Activated naive CD8-positive, alpha-beta T cell treated with anti-CD3 and anti-CD28 coated beads, Interleukin-2, amount 10 ng/mL, durations not matched to agents 7 days and 5 days (primary cell): ENCODE results near the gene PARVB. TPM values are rescaled to one million over a fixed set of nuclear protein-coding genes. Genes with fewer than 3 reads are reported as not detected.

Experiments
- ATAC-seq: fragments of 150-1000 bp; cut with Tn5 transposase; one replicate; pipeline ENCODE4 v1.10.0; 2021; ENCODE audit warnings: low read depth, moderate library complexity
- POLR2A ChIA-PET: fragments of 350-600 bp; sonication (Branson Sonifier 250); formaldehyde crosslinking; loops from one replicate; lab custom pipeline; 2021; ENCODE audit warnings: antibody characterized with exemption; lab: Charles Lee
- DNase-seq: peaks from one replicate; pipeline ENCODE4 v3.0.0; 2021
- H3K27ac Mint-ChIP-seq: one replicate; pipeline ENCODE4 v1.8.0; 2022; ENCODE audit warnings: mild to moderate bottlenecking, mixed read lengths
- H3K27me3 Mint-ChIP-seq: one replicate; pipeline ENCODE4 v1.8.0; 2022; ENCODE audit warnings: mild to moderate bottlenecking, moderate library complexity, mixed read lengths
- H3K36me3 Mint-ChIP-seq: one replicate; pipeline ENCODE4 v1.8.0; 2021; ENCODE audit warnings: mild to moderate bottlenecking, mixed read lengths
- H3K4me1 Mint-ChIP-seq: one replicate; pipeline ENCODE4 v1.8.0; 2021; ENCODE audit warnings: mixed read lengths
- H3K4me3 Mint-ChIP-seq: one replicate; pipeline ENCODE4 v1.8.0; 2022; ENCODE audit warnings: mild to moderate bottlenecking, moderate library complexity, mixed read lengths
- H3K9me3 Mint-ChIP-seq: one replicate; pipeline ENCODE4 v1.8.0; 2021; ENCODE audit warnings: mixed read lengths
- total RNA-seq, 2 experiments: library from RNA; stranded (reverse); gene quantifications; one replicate each; pipeline ENCODE4 v1.2.3, GENCODE V29; 2021

Gene PARVB
- total RNA-seq, 2 experiments from 2014 or later = 39.6 to 40.7 TPM

DNA sequence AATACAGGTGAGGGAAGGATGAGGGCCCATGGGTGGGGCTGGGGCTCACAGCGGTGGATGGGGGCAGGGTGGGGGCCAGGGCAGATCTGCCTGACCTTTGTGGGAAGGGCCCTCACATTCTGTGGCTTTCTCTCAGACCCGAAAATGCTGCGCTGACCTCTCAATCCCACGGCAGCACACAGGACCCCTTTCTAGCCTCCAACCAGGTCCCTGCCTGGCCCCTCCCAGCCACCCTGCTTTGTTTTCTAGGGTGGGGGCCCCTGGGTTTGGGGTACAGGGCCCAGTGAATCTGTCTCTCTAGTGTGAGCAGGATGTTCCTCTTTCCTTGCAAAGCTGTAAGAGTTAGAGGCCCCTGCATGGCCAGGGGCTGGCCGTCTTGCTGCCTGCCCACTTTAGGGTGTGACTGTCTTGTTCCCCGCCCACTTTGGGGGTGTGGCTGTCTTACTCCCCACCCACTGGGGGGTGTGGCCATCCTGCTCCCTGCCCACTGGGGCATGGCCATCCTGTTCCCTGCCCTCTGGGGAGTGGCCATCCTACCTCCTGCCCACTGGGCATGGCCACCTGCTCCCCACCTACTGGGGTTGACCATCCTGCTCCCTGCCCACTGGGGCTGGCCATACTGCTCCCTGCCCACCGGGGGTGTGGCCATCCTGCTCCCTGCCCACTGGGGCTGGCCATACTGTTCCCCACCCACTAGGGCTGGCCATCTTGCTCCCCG is 168.2 kb downstream of the PARVB start:
- peaks cover 23% of the 10 kb centered on the region for H3K4me1 Mint-ChIP-seq
- no peak overlapping the region for H3K4me3 Mint-ChIP-seq
- ATAC-seq (peak; percentile 40), DNase-seq (peak; percentile 70)
- H3K27ac Mint-ChIP-seq = no peak overlapping the region
- H3K36me3 Mint-ChIP-seq = peaks cover 24% of the 10 kb centered on the region
- H3K27me3 Mint-ChIP-seq = no peaks in the 10 kb centered on the region
- POLR2A ChIA-PET = interaction anchor here (2.3 kb wide), 1 partner anchor 10 kb away, joined by 13 read pairs; the partner anchor contains the start of gene PARVG
- no peaks in the 10 kb centered on the region for H3K9me3 Mint-ChIP-seq

- Mint-ChIP-seq H3K9me3 (no peaks in the 10 kb centered on the region), H3K4me1 (peaks cover 21% of the 10 kb centered on the region), H3K36me3 (peaks cover 25% of the 10 kb centered on the region), H3K27ac (peak overlapping the region; percentile 50), H3K4me3 (peak overlapping the region; percentile 29), H3K27me3 (no peaks in the 10 kb centered on the region)
- ATAC-seq (no peak), DNase-seq (peak; percentile 29)
- POLR2A ChIA-PET = interaction anchor here (0.8 kb wide), 1 partner anchor 12 kb away, joined by 4 read pairs; the partner anchor contains the start of gene PARVG
These were observed 168.9 kb downstream of the PARVB start for GRCh38 chr22:44192816-44193534.

GRCh38 chr22:44193535-44193891 is 169.4 kb downstream of the PARVB start:
- Mint-ChIP-seq H3K27me3 (no peaks in the 10 kb centered on the region), H3K36me3 (peaks cover 29% of the 10 kb centered on the region), H3K4me3 (no peak overlapping the region), H3K9me3 (no peaks in the 10 kb centered on the region), H3K27ac (no peak overlapping the region), H3K4me1 (peaks cover 24% of the 10 kb centered on the region)
- ATAC-seq (no peak), DNase-seq (no peak)
- POLR2A ChIA-PET = interaction anchor here (0.8 kb wide), 1 partner anchor 12 kb away, joined by 4 read pairs; the partner anchor contains the start of gene PARVG

- Mint-ChIP-seq H3K9me3 (no peaks in the 10 kb centered on the region), H3K27ac (peak overlapping the region; percentile 43), H3K4me3 (no peak overlapping the region), H3K36me3 (peaks cover 39% of the 10 kb centered on the region), H3K27me3 (no peaks in the 10 kb centered on the region), H3K4me1 (peaks cover 29% of the 10 kb centered on the region)
- POLR2A ChIA-PET = interaction anchor here (1.6 to 1.9 kb wide), 2 partner anchors 12 to 14 kb away, joined by 4 to 9 read pairs; partner anchors contain the start of gene PARVG
- ATAC-seq (no peak), DNase-seq (no peak)
These were observed 170.5 kb downstream of the PARVB start for GRCh38 chr22:44194569-44194968.

DNA sequence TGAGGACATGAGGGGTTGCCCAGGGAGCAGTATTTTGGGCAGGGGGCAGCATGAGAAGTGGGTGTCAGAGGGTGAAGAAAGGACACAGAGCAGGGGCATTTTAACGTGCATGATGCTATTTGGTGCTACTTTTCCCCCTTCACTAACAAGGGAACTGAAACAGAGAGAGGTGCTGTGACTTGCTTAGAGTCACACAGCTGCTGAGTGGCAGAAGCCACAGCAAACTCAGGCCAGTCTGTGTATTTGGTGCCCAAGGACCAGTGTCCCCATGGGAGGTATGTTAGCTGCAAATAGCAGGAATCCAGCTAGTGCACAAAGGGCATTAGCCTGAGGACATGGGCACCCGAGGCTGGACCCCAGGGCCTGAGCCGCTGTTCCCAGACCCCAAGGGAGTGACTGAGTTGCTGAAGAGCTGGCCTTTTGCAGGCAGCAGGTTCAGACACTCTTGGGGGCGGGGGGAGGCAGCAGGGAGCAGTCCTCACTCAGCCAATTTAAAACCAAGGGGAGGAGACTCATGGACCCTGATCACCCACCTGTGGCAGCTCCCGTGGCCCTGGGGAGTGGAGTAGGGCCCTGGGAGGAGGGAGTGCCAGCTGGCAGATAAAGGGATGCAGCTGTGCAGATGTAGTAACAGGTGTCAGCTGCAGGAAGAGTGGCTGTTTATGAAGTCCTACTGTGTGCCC is 171.2 kb downstream of the PARVB start:
- Mint-ChIP-seq H3K4me3 (no peak overlapping the region), H3K4me1 (peaks cover 34% of the 10 kb centered on the region), H3K9me3 (no peaks in the 10 kb centered on the region), H3K36me3 (peaks cover 42% of the 10 kb centered on the region), H3K27ac (no peak overlapping the region), H3K27me3 (no peaks in the 10 kb centered on the region)
- ATAC-seq (no peak), DNase-seq (peak; percentile 21)
- POLR2A ChIA-PET = interaction anchor here (0.5 to 1.9 kb wide), 4 partner anchors 13 to 151 kb away, joined by 3 to 9 read pairs (median 4); partner anchors contain the start of gene PARVG

- DNase-seq (peak; percentile 10), ATAC-seq (no peak)
- Mint-ChIP-seq H3K4me3 (no peak overlapping the region), H3K27me3 (no peaks in the 10 kb centered on the region), H3K9me3 (no peaks in the 10 kb centered on the region), H3K36me3 (peaks cover 48% of the 10 kb centered on the region), H3K4me1 (peaks cover 42% of the 10 kb centered on the region), H3K27ac (no peak overlapping the region)
- POLR2A ChIA-PET = interaction anchor here (0.9 to 1.6 kb wide), 3 partner anchors 13 to 15 kb away, joined by 3 to 4 read pairs (median 3); partner anchors contain the start of gene PARVG
These were observed 172.1 kb downstream of the PARVB start for GRCh38 chr22:44196241-44196640.

DNA sequence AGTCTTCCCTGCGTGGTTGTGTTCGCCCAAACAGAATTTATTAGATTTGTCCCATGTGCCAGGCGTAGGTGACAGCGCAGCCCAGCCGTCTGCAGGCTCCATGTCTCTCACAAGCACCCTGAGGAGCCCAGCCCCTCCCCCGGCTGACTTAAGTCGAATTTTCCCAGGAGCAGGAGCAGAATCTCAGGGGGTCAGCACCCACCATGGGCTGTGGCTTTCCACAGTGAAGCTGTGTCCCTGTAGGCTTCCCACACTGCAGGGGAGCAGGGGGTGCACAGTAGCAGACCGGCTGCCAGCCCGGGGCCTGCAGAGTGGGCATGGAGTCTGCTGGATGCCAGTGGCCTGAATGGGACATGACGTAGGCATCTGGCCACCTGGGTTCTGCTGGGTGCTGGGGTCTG is 172.6 kb downstream of the PARVB start:
- H3K4me3 Mint-ChIP-seq = no peak overlapping the region
- ATAC-seq (no peak), DNase-seq (peak; percentile 12)
- peaks cover 41% of the 10 kb centered on the region for H3K4me1 Mint-ChIP-seq
- no peaks in the 10 kb centered on the region for H3K27me3 Mint-ChIP-seq
- no peaks in the 10 kb centered on the region for H3K9me3 Mint-ChIP-seq
- H3K27ac Mint-ChIP-seq = no peak overlapping the region
- POLR2A ChIA-PET = interaction anchor here (0.9 to 1.1 kb wide), 2 partner anchors 14 to 16 kb away, joined by 3 read pairs; partner anchors contain the start of gene PARVG
- H3K36me3 Mint-ChIP-seq = peaks cover 45% of the 10 kb centered on the region

GRCh38 chr22:44197271-44197670 is 173.2 kb downstream of the PARVB start:
- Mint-ChIP-seq H3K4me1 (peaks cover 41% of the 10 kb centered on the region), H3K36me3 (peaks cover 47% of the 10 kb centered on the region), H3K27me3 (no peaks in the 10 kb centered on the region), H3K27ac (no peak overlapping the region), H3K9me3 (no peaks in the 10 kb centered on the region), H3K4me3 (no peak overlapping the region)
- ATAC-seq = no peak
- POLR2A ChIA-PET = interaction anchor here (1.1 kb wide), 1 partner anchor 14 kb away, joined by 3 read pairs; no protein-coding TSS in a partner anchor
- peak; percentile 10 for DNase-seq

GRCh38 chr22:44199164-44199563 is 175.1 kb downstream of the PARVB start:
- DNase-seq (no peak), ATAC-seq (no peak)
- Mint-ChIP-seq H3K9me3 (no peaks in the 10 kb centered on the region), H3K27me3 (no peaks in the 10 kb centered on the region), H3K36me3 (peaks cover 42% of the 10 kb centered on the region), H3K4me3 (no peak overlapping the region), H3K4me1 (peaks cover 29% of the 10 kb centered on the region), H3K27ac (no peak overlapping the region)
- POLR2A ChIA-PET = no interaction called here

DNA sequence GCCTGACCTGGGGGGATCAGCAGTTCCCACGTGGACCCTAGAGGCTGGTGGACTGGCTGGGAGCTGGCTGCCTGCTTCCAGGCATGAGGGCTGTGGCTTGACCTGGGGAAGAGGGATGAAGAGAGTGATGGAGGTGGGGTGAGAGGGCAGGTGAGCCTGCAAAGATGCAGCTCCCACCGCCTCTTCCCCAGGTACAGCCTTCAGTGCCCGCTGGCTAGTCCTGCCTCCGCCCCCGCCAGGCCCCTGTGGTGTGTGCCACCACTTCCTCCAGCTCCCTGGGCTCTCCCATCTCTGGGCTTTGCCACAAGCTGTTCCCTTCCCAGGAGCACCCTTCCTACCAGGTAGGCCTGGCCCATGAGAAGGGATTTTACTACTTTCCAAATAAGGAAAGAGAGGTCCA is 175.8 kb downstream of the PARVB start:
- peaks cover 36% of the 10 kb centered on the region for H3K36me3 Mint-ChIP-seq

DNA sequence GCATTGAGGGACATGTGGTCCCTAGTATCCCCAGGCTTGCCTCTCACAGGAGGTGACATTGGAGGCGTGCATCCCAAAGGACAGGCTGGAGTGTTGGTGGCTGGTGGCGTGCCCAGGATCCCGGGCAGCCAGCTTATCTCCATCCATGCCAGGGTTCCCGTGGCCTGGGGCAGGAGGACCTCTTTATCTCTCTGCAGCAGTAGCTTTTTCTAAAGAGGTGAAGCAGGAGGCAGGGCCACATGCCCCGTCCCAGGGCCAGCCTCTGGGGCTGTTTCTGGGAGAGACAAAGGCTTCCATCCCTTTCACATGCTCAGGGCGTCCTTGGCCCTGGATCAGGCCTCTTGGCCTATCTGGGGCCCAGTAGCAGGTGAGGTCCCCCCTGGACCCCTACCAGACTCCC is 176.3 kb downstream of the PARVB start:
- Mint-ChIP-seq H3K4me1 (peaks cover 23% of the 10 kb centered on the region), H3K27ac (peak overlapping the region; percentile 51), H3K4me3 (no peak overlapping the region), H3K27me3 (no peaks in the 10 kb centered on the region), H3K9me3 (no peaks in the 10 kb centered on the region), H3K36me3 (peaks cover 36% of the 10 kb centered on the region)
- no peak for ATAC-seq
- POLR2A ChIA-PET = interaction anchor here (0.5 to 1.3 kb wide), 2 partner anchors 12 to 256 kb away, joined by 3 to 8 read pairs; no protein-coding TSS in a partner anchor
- DNase-seq = peak; percentile 27

More for the DNA sequence above, 175.8 kb downstream of the PARVB start:
- Mint-ChIP-seq H3K27me3 (no peaks in the 10 kb centered on the region), H3K9me3 (no peaks in the 10 kb centered on the region), H3K27ac (no peak overlapping the region), H3K4me3 (no peak overlapping the region), H3K4me1 (peaks cover 25% of the 10 kb centered on the region)
- POLR2A ChIA-PET = interaction anchor here (0.5 to 1.3 kb wide), 2 partner anchors 11 to 257 kb away, joined by 3 to 8 read pairs; no protein-coding TSS in a partner anchor
- no peak for ATAC-seq
- DNase-seq = peak; percentile 28

DNA sequence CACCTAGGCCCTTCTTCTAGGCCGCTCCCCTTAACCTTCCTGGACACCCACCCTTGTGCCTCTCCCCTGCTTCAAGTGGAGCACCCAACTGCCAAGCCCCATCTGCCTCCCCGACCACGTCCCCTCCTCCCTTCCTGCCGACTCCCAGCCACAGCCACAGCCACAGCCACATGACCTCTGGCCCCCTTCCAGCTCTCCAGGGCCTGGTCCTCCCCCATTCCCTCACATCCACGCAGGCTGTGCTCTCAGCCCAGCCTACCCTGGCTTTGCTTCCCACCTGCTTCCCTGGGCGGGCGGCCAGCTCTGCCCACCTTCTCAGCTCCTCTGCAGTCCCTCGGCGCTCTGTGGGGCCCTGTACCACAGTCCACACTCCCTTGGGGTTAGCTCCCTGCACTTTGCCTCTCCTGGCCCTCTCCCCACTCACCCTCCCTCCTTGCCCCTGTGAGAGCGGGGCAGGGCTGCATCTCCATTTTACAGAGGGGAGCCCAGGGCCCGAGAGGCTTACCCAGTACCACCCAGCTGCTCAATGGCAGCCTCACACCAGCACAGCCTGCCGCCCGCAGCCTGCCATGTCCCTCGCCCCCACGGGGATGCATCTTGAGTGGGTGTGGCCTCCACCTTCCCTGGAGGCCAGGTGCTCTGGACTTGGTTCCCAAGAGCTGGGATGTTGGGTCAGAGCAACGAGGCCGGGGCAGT is 176.9 kb downstream of the PARVB start:
- no peaks in the 10 kb centered on the region for H3K27me3 Mint-ChIP-seq
- H3K4me3 Mint-ChIP-seq = no peak overlapping the region
- H3K4me1 Mint-ChIP-seq = peaks cover 23% of the 10 kb centered on the region
- POLR2A ChIA-PET = interaction anchor here (1.3 kb wide), 1 partner anchor 12 kb away, joined by 3 read pairs; no protein-coding TSS in a partner anchor
- no peaks in the 10 kb centered on the region for H3K9me3 Mint-ChIP-seq
- DNase-seq (peak; percentile 29), ATAC-seq (no peak)
- peaks cover 39% of the 10 kb centered on the region for H3K36me3 Mint-ChIP-seq
- H3K27ac Mint-ChIP-seq = peak overlapping the region; percentile 51
